Activated CD8-positive, alpha-beta memory T cell treated with anti-CD3 and anti-CD28 coated beads for 36 hours (primary cell): ENCODE results near the gene FAM180A. TPM values are rescaled to one million over a fixed set of nuclear protein-coding genes. Genes with fewer than 3 reads are reported as not detected.

ENCODE experiments used
- CTCF ChIA-PET: fragments of 350-600 bp; sonication (Branson Sonifier 250); formaldehyde crosslinking; loops from one replicate; lab custom pipeline; 2021; ENCODE audit warnings: antibody characterized with exemption; lab: Charles Lee
- POLR2A ChIA-PET: fragments of 350-600 bp; sonication (Branson Sonifier 250); formaldehyde crosslinking; loops from one replicate; lab custom pipeline; 2021; ENCODE audit warnings: antibody characterized with exemption; lab: Charles Lee
- total RNA-seq, 2 experiments: library from RNA; stranded (reverse); gene quantifications; one replicate each; pipeline ENCODE4 v1.2.3, GENCODE V29; 2021

Gene FAM180A
- total RNA-seq, 2 experiments from 2014 or later, result not detected

DNA sequence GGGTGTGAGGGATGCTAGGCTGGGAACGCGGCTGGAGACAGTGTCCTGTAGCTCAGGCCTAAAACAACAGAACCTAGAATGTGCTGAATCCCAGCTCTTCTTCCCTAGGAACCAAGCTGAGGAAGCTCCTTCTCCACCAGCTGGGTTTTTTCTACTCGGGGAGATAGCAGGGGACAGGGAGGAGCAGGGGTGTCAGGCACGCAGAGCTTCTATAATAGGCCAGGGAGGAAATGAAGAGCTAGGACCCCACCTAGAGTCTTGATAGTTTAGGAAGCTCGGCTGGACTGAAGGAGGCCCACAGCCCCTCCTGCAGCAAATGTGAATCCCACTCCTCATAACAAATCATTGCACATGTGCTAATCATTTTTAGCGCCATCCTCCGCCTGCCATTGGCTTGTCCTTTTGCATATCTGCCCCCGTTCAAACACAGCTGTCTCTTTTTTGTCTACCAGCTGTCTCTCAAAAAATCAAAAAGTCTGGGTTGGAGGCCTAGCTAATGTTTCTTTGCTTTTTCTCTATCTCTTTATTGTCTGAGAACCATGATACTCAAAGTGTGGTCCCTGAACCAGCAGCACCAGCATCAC is 24.1 kb upstream of the FAM180A start:
- CTCF ChIA-PET, result interaction anchor here (1.0 kb wide), 1 partner anchor 117 kb away, joined by 3 read pairs; no protein-coding TSS in a partner anchor
- POLR2A ChIA-PET, result no interaction called here

GRCh38 chr7:135771961-135772638 is 23.5 kb upstream of the FAM180A start:
- POLR2A ChIA-PET, result no interaction called here
- CTCF ChIA-PET, result interaction anchor here (1.0 kb wide), 1 partner anchor 117 kb away, joined by 3 read pairs; no protein-coding TSS in a partner anchor

DNA sequence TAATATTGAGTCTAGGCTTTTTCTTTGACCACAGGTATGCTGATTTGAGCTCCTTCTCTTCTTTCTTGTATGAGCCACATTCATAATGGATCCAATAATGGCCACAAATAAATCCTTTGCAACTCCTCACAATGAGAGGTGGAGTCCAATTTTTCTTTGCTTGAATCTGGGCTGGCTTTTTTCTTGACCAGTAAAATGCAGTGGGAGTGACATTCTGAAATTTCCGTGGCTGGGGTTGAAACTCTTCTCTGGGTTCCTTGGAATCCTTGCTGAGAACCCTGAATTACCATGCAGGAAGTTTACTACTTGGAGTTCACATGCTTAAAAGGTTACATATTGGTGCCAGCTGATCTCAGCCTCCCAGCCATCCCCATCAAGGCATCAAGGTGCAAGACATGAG is 22.4 kb upstream of the FAM180A start:
- ChIA-PET CTCF (no interaction called here), POLR2A (no interaction called here)

DNA sequence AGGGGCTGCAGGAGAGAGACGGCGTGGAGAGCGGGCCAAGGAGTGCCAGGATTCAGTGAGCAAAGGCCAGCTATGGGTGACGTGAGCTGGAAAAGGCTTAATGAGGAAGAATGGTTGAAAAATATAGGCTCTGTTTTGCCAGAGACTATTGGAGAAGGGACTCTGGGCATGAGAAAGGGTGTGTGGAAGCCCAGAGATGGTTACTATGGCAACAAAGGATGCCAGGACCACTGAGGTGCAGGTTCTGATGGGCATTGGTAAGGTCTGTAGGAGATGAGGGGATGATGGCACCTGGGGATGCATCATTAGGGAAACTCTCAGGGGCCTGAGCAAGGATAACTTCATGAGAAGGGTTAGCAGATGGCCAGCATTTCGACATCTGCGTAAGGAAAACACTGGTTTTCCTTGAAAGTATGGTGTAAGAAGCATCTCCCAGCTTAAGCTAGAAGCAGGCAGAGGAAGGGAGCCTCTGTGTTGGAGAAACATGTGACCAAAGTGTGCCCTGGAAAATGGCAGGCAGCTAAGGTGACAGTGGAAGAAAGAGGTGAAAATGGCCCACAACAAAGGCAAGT is 21.6 kb upstream of the FAM180A start:
- ChIA-PET CTCF (no interaction called here), POLR2A (no interaction called here)

DNA sequence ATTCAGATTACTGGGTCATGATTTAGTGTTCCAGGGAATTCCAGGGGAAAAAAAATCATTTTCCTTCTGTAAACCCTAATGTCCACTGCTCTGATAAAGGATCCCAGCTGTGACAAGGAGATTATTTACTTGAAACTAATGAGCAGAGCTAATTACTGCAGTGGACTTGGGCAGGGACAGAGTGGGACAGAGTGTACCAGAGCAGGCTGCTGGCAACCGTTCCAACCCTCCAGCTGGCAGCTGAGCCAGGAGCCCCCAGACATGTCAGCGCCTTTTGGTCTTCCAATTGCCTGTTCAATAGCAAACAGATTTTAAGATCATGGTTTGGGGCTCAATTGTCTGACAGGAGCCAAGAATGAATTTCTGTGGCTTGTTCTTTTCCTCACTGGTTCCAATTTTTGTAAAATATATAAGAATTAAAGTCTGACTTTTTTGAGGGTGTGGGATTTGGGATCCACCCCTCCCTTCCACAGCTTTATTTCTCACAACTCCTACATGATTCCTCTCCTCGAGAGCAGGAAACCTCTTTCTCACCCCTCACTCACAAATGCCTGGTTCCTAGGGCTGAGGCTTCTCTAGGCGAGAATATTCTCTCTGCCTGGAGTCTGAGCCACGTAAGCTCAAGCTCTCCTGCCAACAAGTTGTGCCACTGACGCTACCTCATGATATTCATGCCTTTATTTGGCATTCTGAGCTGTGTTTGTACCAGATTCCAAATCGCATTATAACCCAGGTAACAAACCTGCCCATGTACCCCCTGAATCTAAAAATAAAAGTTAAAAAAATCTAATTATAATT is 20.6 kb upstream of the FAM180A start:
- POLR2A ChIA-PET, result no interaction called here
- CTCF ChIA-PET, result no interaction called here

DNA sequence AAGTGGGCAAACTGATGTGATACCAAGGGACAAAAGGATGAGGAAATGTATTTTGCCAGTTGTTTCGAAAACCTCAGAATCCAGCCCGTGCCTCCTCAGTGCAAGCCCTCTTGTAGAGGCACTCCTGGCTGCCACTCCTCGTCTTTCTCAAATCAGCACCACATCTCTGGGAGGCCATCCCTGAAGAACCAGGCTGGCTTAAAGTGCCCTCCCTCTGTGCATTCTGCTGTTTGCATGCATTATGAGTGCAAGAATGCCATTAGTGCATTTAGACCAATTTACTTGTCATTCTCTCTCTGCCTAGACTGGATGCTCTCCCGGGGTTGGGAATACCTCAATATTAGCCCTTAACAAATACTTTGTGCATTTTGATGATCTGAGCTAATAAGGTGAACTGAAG is 19.9 kb upstream of the FAM180A start:
- ChIA-PET CTCF (no interaction called here), POLR2A (no interaction called here)

- CTCF ChIA-PET, result no interaction called here
- POLR2A ChIA-PET, result no interaction called here
Measured at GRCh38 chr7:135768064-135768463, 19.5 kb upstream of the FAM180A start.

- CTCF ChIA-PET, result no interaction called here
- POLR2A ChIA-PET, result no interaction called here
Measured at GRCh38 chr7:135763261-135763660, 14.6 kb upstream of the FAM180A start.

GRCh38 chr7:135761751-135762488 is 13.3 kb upstream of the FAM180A start:
- CTCF ChIA-PET, result no interaction called here
- POLR2A ChIA-PET, result interaction anchor here (0.7 kb wide), 1 partner anchor 167 kb away, joined by 3 read pairs; no protein-coding TSS in a partner anchor

DNA sequence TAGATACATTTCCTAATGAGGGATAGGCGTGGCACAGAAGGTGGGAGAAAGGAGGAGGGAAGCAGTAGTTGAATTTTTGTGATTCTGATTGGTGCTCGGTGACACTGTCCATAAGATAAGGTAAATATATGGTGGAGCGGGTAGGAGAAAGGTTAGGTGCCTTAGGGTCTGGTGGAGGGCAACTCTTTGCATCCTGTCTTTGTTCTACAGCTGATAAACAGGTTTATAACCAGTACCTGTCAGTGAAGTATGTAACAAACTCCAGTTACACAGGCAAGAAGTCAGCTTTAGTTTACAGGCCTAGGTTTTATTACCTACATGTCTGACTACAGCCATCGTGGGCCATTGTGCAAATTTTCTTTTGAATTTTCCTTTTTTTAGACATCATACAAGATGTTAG is 10.9 kb upstream of the FAM180A start:
- POLR2A ChIA-PET, result no interaction called here
- CTCF ChIA-PET, result no interaction called here

- POLR2A ChIA-PET, result no interaction called here
- CTCF ChIA-PET, result no interaction called here
Measured at GRCh38 chr7:135758531-135758932, 9.9 kb upstream of the FAM180A start.

DNA sequence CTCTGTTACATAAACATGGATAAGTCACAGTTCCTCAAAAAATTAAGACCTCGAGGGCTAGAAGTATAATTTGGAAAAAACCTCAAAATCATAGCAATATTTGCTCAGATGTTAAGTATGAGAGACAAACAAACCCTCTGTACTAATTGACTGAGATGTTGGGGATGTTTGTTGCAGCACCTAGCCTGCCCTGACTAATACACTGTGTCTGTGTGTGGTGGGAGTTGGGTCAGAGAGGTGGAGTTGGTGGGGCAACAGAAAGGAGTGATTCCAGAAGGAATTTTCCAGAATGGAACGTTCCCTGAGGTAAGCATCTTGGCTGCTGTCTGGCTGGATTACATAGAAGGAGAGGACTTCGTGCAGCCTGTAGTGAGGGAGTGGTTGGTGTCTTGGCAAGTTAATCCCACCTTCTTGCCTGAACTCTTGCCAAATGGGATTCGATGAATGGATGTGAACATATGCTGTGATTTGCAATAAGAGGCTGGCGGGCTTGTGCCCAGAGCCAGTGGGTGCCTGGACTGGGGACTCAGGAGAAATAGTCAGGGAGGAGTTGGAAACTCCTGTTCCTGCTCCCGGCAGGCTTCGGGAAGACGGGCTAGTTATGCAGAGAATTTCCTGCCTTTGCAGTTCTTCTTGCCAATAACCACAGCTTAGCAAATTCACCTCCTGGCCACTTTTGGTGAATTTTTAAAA is 9.3 kb upstream of the FAM180A start:
- ChIA-PET POLR2A (no interaction called here), CTCF (no interaction called here)

- CTCF ChIA-PET, result no interaction called here
- POLR2A ChIA-PET, result no interaction called here
Measured at GRCh38 chr7:135756191-135756590, 7.6 kb upstream of the FAM180A start.

DNA sequence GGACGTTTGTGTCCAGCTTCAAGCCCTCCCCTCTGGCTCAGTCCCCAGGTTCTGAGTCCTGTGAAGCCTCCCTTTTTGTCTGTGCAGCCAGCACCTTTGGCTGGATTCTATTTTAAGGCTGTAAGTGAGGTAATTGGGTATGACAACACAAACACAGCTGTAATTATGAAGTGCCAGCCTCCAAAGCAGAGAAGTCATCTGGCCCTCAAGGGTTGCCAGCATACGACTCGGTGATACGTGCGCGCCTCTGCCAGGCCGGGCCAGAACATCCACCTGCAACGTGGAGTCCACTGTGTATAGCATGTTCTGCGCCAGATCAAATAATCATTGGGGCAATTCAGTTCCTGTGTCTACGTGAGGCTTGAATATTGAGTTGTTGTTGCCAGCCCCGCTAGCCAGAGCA is 6.7 kb upstream of the FAM180A start:
- CTCF ChIA-PET, result no interaction called here
- POLR2A ChIA-PET, result no interaction called here

DNA sequence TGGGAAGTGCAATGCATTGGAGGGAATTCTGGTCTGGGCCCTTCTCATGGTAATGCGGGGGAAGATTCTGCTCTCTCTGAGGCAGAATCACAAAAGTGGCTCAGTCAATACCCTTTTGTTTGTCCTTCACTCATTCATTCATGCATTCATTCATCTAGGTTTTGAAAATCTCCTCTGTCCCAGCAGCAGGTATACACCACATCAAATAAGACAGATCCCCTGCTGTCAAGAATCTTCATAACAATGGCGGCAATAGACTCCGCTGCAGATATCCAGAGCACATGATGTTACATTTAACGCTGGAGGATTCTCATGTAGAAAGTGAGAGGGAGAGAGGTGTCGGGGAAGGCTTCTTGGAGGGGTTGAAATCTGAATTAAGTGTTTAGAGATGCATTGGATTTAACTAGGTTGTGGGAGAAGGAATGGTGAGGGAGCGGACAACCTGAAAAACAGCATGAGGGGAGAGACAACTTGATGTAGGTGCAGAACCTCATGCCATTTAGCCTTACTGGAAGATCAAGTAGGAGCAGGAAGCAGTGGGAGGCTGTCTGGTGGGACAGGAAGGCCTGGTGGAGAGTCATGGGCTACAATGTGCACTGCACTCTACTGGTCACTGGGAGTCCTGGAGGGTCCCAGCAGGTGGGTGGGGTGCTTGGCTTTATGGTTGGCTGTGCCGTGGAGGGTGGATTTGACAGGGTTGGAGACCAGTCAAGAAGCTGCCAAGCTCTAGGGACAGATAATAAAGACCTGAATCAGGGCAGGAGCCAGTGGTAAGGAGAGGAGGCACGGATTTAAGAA is 5.2 kb upstream of the FAM180A start:
- POLR2A ChIA-PET, result no interaction called here

GRCh38 chr7:135747366-135747765 is 1.2 kb downstream of the FAM180A start:
- POLR2A ChIA-PET, result no interaction called here
- CTCF ChIA-PET, result no interaction called here

More for the DNA sequence above, 5.2 kb upstream of the FAM180A start:
- CTCF ChIA-PET, result no interaction called here

DNA sequence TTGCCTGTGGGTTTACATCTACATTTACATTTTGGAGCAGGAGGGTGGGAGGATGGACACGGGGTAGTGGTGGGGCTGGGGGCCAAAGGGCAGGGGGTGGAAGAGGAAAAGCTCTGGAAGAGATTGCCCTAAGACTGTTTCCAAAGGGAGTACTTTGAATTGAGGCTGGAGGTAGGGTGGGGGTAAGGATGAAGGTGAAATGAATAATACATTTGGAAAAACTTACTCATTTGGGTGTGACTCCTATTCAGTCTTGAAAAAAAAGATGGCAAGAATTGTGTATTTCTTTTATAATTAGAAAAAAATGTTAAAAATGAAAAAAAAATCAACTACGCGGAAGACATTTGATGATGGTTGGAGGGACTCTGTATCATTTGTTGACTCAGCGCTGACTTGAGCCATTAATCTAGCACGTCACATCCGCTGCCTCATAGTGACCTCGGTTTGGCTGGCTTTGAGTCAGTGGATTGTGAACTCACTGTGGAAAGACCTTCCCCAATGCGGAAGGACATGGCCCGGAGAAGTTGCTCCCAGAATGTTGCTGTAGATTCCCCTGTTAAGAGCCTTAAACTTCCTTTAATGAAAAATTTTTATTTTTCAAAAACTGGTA is 2.8 kb downstream of the FAM180A start:
- POLR2A ChIA-PET, result no interaction called here
- CTCF ChIA-PET, result no interaction called here
